Measurements from ENCODE around the gene GEN1. TPM values are rescaled to one million over a fixed set of nuclear protein-coding genes. Genes with fewer than 3 reads are reported as not detected.

The GEN1 gene
- total RNA-seq, 1 donor from 2014 or later = 9.1 TPM

GRCh38 chr2:17749753-17750438, 4.0 kb upstream of the GEN1 start:
- TF ChIP-seq, protein P1, sequence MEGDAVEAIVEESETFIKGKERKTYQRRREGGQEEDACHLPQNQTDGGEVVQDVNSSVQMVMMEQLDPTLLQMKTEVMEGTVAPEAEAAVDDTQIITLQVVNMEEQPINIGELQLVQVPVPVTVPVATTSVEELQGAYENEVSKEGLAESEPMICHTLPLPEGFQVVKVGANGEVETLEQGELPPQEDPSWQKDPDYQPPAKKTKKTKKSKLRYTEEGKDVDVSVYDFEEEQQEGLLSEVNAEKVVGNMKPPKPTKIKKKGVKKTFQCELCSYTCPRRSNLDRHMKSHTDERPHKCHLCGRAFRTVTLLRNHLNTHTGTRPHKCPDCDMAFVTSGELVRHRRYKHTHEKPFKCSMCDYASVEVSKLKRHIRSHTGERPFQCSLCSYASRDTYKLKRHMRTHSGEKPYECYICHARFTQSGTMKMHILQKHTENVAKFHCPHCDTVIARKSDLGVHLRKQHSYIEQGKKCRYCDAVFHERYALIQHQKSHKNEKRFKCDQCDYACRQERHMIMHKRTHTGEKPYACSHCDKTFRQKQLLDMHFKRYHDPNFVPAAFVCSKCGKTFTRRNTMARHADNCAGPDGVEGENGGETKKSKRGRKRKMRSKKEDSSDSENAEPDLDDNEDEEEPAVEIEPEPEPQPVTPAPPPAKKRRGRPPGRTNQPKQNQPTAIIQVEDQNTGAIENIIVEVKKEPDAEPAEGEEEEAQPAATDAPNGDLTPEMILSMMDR (IDR thresholded peaks at IDR 0.05; ENCODE audit: insufficient read depth, low read length, poor library complexity, severe bottlenecking) = no peak
- DNase-seq (ENCODE audit: low read depth) = no peak
- H3K27me3 ChIP-seq (ENCODE audit: control insufficient read depth, insufficient read depth, low read length) = no peaks in the 10 kb centered on the region
- no peaks in the 10 kb centered on the region for H3K36me3 ChIP-seq (ENCODE audit: control insufficient read depth, insufficient read depth, low read length)
- no peak overlapping the region for H3K4me3 ChIP-seq (ENCODE audit: low read depth, low read length)

DNA sequence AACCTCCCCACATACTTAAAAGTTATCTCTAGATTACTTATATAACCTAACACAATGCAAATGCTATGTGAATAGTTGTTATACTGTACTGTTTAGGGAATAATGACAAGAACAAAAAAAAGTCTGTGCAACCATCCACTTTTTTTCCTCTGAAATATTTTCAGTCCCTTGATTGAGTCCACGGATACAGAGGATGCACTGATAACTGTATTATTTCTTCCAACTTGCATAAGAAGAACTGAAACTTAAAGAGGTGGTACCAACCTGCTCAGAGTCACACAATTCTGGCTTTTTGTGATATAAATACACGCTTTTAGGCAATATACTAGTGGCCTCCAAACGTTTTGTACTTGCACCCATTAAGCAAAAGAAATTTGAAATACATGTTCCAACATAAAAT, 1.7 kb upstream of the GEN1 start:
- H3K4me3 ChIP-seq (ENCODE audit: low read depth, low read length) = peak overlapping the region; percentile 99
- H3K36me3 ChIP-seq (ENCODE audit: control insufficient read depth, insufficient read depth, low read length) = no peaks in the 10 kb centered on the region
- no peak for DNase-seq (ENCODE audit: low read depth)
- TF ChIP-seq, protein P1 (IDR thresholded peaks at IDR 0.05; ENCODE audit: insufficient read depth, low read length, poor library complexity, severe bottlenecking) = no peak
- no peaks in the 10 kb centered on the region for H3K27me3 ChIP-seq (ENCODE audit: control insufficient read depth, insufficient read depth, low read length)

GRCh38 chr2:17752892-17753802, 791 bp upstream of the GEN1 start:
- TF ChIP-seq, protein P1 (IDR thresholded peaks at IDR 0.05; ENCODE audit: insufficient read depth, low read length, poor library complexity, severe bottlenecking) = no peak
- no peaks in the 10 kb centered on the region for H3K36me3 ChIP-seq (ENCODE audit: control insufficient read depth, insufficient read depth, low read length)
- DNase-seq (ENCODE audit: low read depth) = no peak
- no peaks in the 10 kb centered on the region for H3K27me3 ChIP-seq (ENCODE audit: control insufficient read depth, insufficient read depth, low read length)
- peak overlapping the region; percentile 99 for H3K4me3 ChIP-seq (ENCODE audit: low read depth, low read length)

- DNase-seq (ENCODE audit: low read depth) = no peak
- Histone ChIP-seq H3K4me3 (ENCODE audit: low read depth, low read length) (peak overlapping the region; percentile 99), H3K27me3 (ENCODE audit: control insufficient read depth, insufficient read depth, low read length) (no peaks in the 10 kb centered on the region), H3K36me3 (ENCODE audit: control insufficient read depth, insufficient read depth, low read length) (no peaks in the 10 kb centered on the region)
- TF ChIP-seq, protein P1 (IDR thresholded peaks at IDR 0.05; ENCODE audit: insufficient read depth, low read length, poor library complexity, severe bottlenecking) = no peak
Observed at GRCh38 chr2:17754773-17755425, 961 bp downstream of the GEN1 start.

DNA sequence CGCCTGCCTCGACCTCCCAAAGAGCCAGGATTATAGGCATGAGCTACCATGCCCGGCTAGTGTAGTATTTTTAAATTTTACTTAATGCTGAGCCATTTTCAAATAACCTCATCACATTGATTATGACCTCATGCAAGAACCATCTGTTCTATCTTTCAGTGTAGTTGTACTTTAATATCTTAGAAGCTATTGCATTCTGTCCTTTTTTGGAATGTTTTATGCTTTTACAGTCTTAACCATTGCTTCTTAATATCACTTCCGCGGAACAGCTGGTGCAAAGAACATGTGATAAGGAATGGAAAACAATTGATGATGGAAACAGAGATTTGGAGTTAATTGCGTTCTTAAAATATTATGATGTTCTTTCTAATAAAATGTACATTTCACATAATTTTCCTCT, 2.7 kb downstream of the GEN1 start:
- DNase-seq (ENCODE audit: low read depth) = no peak

More for the DNA sequence above, 2.7 kb downstream of the GEN1 start:
- TF ChIP-seq, protein P1 (IDR thresholded peaks at IDR 0.05; ENCODE audit: insufficient read depth, low read length, poor library complexity, severe bottlenecking) = no peak
- Histone ChIP-seq H3K4me3 (ENCODE audit: low read depth, low read length) (no peak overlapping the region), H3K36me3 (ENCODE audit: control insufficient read depth, insufficient read depth, low read length) (no peaks in the 10 kb centered on the region), H3K27me3 (ENCODE audit: control insufficient read depth, insufficient read depth, low read length) (no peaks in the 10 kb centered on the region)
